Panc1 (cell line): ENCODE data around the gene RBP5. TPM values are rescaled to one million over a fixed set of nuclear protein-coding genes. Genes with fewer than 3 reads are reported as not detected.

Experiments
- ATAC-seq: fragments of 200-7000 bp; cut with Tn5 transposase; 2 replicates; pipeline ENCODE4 v1.9.1; 2020; ENCODE audit warnings: mild to moderate bottlenecking, moderate library complexity
- BruUV-seq: library from RNA; stranded (reverse); fragments of 400-500 nt; replicated peaks from 2 replicates; lab custom pipeline; 2021; lab: Mats Ljungman, UMichigan
- CTCF ChIA-PET: fragments of 300-600 bp; sonication (Branson Sonifier 250); formaldehyde crosslinking; loops from one replicate; lab custom pipeline; 2022; ENCODE audit warnings: antibody characterized with exemption; lab: Charles Lee
- POLR2A ChIA-PET: fragments of 300-600 bp; sonication (Branson Sonifier 250); formaldehyde crosslinking; loops from one replicate; lab custom pipeline; 2022; ENCODE audit warnings: antibody characterized with exemption; lab: Charles Lee
- DNase-seq: peaks from one replicate; pipeline ENCODE4 v3.0.0-alpha.2; 2010; ENCODE audit warnings: low read depth, low spot score
- H3K27ac ChIP-seq: 2 replicates; pipeline ENCODE4 v1.5.1; 2011; ENCODE audit warnings: mild to moderate bottlenecking, low read length, inconsistent platforms
- H3K27me3 ChIP-seq: fragments of 200-500 bp; sonication (Bioruptor generic); 2 replicates; pipeline ENCODE4 v1.6.0; 2014; ENCODE audit warnings: low read length, inconsistent platforms; ENCODE audit not compliant: control insufficient read depth, insufficient read depth
- H3K36me3 ChIP-seq: fragments of 200-500 bp; sonication (Bioruptor generic); 2 replicates; pipeline ENCODE4 v1.5.1; 2014; ENCODE audit warnings: inconsistent platforms, mild to moderate bottlenecking, low read length, moderate library complexity; ENCODE audit not compliant: control insufficient read depth, insufficient read depth
- H3K4me1 ChIP-seq: 2 replicates; pipeline ENCODE4 v1.5.1; 2011; ENCODE audit warnings: inconsistent platforms, mild to moderate bottlenecking, low read length, moderate library complexity; ENCODE audit not compliant: control insufficient read depth, insufficient read depth
- H3K4me3 ChIP-seq, 2 experiments: 2 replicates each; pipeline ENCODE4 v1.5.1; 2011 to 2012; ENCODE audit warnings: low read depth in 2 of 2, low read length in 2 of 2, mild to moderate bottlenecking in 2 of 2, inconsistent platforms in 1 of 2, moderate library complexity in 1 of 2
- H3K9me3 ChIP-seq: fragments of 200-500 bp; sonication (Bioruptor generic); 2 replicates; pipeline ENCODE4 v1.5.1; 2014; ENCODE audit warnings: low read depth, mild to moderate bottlenecking, inconsistent platforms, low read length, moderate library complexity; ENCODE audit not compliant: control insufficient read depth, insufficient read depth
- CTCF ChIP-seq: fragments of 450-650 bp; IDR thresholded peaks from 2 replicates; pipeline ENCODE4 v1.5.1; 2017; ENCODE audit warnings: mild to moderate bottlenecking
- POLR2AphosphoS5 ChIP-seq: IDR thresholded peaks from 2 replicates; pipeline ENCODE4 v1.6.1; 2012; ENCODE audit warnings: mild to moderate bottlenecking, low read depth, low read length, moderate library complexity
- REST ChIP-seq, 2 experiments: IDR thresholded peaks; 2 replicates each; pipeline ENCODE4 v1.6.1; 2011 to 2012; ENCODE audit warnings: low read depth in 2 of 2, control low read depth in 1 of 2, low read length in 1 of 2, mild to moderate bottlenecking in 1 of 2, moderate library complexity in 1 of 2; ENCODE audit not compliant: insufficient read depth in 1 of 2
- SIN3A ChIP-seq: IDR thresholded peaks from 2 replicates; pipeline ENCODE4 v1.6.1; 2012; ENCODE audit warnings: low read depth, mild to moderate bottlenecking, low read length, moderate library complexity, borderline replicate concordance; ENCODE audit not compliant: insufficient read depth
- TCF7L2 ChIP-seq: IDR thresholded peaks from 2 replicates; pipeline ENCODE4 v1.6.1; 2011; ENCODE audit warnings: mild to moderate bottlenecking, low read depth, low read length, inconsistent platforms
- in situ Hi-C: cut with HindIII; loops from 2 replicates; pipeline ENCODE4 v1.10.0; 2016; ENCODE audit warnings: low sequenced_read_pairs, low pct_unique_long_range_greater_than_20kb
- intact Hi-C: fragments of 100-400 bp; cut with micrococcal nuclease; formaldehyde crosslinking; loops from one replicate; pipeline ENCODE4 v1.10.0; 2022; ENCODE audit not compliant: unreplicated experiment
- total RNA-seq: library from RNA; stranded (reverse); gene quantifications from one replicate; pipeline ENCODE4 v1.2.1, GENCODE V29; 2021; ENCODE audit not compliant: unreplicated experiment

RBP5 gene
- total RNA-seq, 1 experiment from 2014 or later: not detected

- intact Hi-C loops: loop anchor here (10.0 kb wide), 1 partner anchor 167 kb away; the partner anchor contains the start of genes C12orf57 and RNU7-1
- no peak for DNase-seq
- ChIA-PET CTCF (interaction anchor here (1.0 kb wide), 1 partner anchor 52 kb away, joined by 3 read pairs; the partner anchor contains the start of gene C1S), POLR2A (no interaction called here)
- no peaks in the 10 kb centered on the region; the same call in 1 of the 2 replicates for H3K36me3 ChIP-seq
- TF ChIP-seq POLR2AphosphoS5 (no peak), CTCF (no peak), TCF7L2 (no peak), SIN3A (no peak), REST (IDR thresholded peaks at IDR 0.05; ENCODE audit: insufficient read depth in 1 of 2, low read depth in 2 of 2, low read length in 1 of 2) (no peak)
- no peaks in the 10 kb centered on the region for H3K27me3 ChIP-seq
- H3K9me3 ChIP-seq: no peaks in the 10 kb centered on the region
- in situ Hi-C loops: no loop called here
- no peak overlapping the region for H3K4me3 ChIP-seq
- no TSS peak for BruUV-seq
- ATAC-seq: no peak
- peaks cover 5% of the 10 kb centered on the region; the same call in 1 of the 2 replicates for H3K4me1 ChIP-seq
- H3K27ac ChIP-seq: no peak overlapping the region
Observed at GRCh38 chr12:7112041-7112440, 16.6 kb downstream of the RBP5 start.

GRCh38 chr12:7110661-7111060 lies 18.0 kb downstream of the RBP5 start:
- in situ Hi-C loops: no loop called here

More at GRCh38 chr12:7110661-7111060, 18.0 kb downstream of the RBP5 start:
- no peak for ATAC-seq
- Histone ChIP-seq H3K27me3 (no peaks in the 10 kb centered on the region), H3K9me3 (peaks cover 7% of the 10 kb centered on the region; the same call in 1 of the 2 replicates), H3K27ac (no peak overlapping the region), H3K36me3 (no peaks in the 10 kb centered on the region; the same call in 1 of the 2 replicates), H3K4me3 (no peak overlapping the region), H3K4me1 (peaks cover 5% of the 10 kb centered on the region; the same call in 1 of the 2 replicates)
- CTCF ChIA-PET: no interaction called here
- POLR2A ChIA-PET: no interaction called here
- TF ChIP-seq CTCF: no peak
- no peak for TF ChIP-seq POLR2AphosphoS5
- no peak for TF ChIP-seq TCF7L2
- no peak for TF ChIP-seq REST (IDR thresholded peaks at IDR 0.05; ENCODE audit: insufficient read depth in 1 of 2, low read depth in 2 of 2, low read length in 1 of 2)
- TF ChIP-seq SIN3A: no peak
- DNase-seq: no peak
- BruUV-seq: no TSS peak
- intact Hi-C loops: loop anchor here (10.0 kb wide), 1 partner anchor 166 kb away; the partner anchor contains the start of genes C12orf57 and RNU7-1
